ENCODE data around the gene ZNF644.

ZNF644 gene

DNA sequence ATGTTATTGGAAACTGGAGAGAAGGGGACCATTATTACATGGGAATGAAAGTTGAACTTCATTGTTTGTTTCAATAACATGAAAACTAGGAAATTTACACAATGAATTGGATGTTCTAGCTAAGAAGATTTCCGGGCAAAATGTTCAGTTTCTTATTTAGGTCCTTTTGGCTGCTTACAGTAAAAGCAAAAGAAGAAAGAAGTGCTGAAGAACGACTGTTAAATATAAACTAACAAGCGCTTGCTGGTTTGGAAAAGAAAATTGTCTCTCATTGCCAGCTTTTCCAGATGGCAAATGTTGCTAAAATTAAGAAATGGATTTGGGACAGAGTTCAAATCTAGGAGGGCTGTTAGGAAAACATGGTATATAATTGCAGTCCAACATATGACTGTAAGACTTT lies 139.6 kb downstream of the ZNF644 start:
- in situ Hi-C loops (cut with HindIII; ENCODE audit: low pct_ligation_motif_present, low sequenced_read_pairs), result no loop called here
- TF ChIP-seq, protein P1, sequence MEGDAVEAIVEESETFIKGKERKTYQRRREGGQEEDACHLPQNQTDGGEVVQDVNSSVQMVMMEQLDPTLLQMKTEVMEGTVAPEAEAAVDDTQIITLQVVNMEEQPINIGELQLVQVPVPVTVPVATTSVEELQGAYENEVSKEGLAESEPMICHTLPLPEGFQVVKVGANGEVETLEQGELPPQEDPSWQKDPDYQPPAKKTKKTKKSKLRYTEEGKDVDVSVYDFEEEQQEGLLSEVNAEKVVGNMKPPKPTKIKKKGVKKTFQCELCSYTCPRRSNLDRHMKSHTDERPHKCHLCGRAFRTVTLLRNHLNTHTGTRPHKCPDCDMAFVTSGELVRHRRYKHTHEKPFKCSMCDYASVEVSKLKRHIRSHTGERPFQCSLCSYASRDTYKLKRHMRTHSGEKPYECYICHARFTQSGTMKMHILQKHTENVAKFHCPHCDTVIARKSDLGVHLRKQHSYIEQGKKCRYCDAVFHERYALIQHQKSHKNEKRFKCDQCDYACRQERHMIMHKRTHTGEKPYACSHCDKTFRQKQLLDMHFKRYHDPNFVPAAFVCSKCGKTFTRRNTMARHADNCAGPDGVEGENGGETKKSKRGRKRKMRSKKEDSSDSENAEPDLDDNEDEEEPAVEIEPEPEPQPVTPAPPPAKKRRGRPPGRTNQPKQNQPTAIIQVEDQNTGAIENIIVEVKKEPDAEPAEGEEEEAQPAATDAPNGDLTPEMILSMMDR (IDR thresholded peaks at IDR 0.05; ENCODE audit: low read depth, low read length, missing control alignments), result no peak
- DNase-seq, result no peak

DNA sequence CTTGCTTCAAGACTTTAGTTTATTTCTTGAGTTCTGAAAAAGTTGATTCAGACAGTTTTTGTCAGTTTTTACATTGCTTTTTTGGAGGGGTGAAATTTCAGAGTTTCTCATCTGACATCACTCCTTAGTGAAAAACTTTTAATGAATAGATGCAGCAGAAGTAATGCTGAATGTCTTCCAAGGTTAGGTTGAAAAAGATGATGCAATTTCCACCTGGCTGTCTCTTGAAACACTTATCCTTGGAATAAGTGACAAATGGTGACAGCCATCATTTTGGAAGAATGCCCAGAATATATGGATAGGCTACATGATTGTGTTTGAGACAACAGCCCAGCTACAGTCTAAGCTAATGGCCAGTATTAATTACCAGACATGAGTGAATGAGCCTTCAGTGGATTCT lies 140.8 kb downstream of the ZNF644 start:
- Histone ChIP-seq H3K4me3 (ENCODE audit: low read depth, low read length) (no peak overlapping the region), H3K36me3 (replicated peaks) (no peaks in the 10 kb centered on the region), H3K27me3 (replicated peaks) (no peaks in the 10 kb centered on the region), H3K27ac (no peak overlapping the region)
- in situ Hi-C loops (cut with HindIII; ENCODE audit: low pct_ligation_motif_present, low sequenced_read_pairs), result no loop called here
- TF ChIP-seq, protein P1 (IDR thresholded peaks at IDR 0.05; ENCODE audit: low read depth, low read length, missing control alignments), result no peak
- no peak for DNase-seq

More for the DNA sequence above, 139.6 kb downstream of the ZNF644 start:
- H3K27ac ChIP-seq, result no peak overlapping the region
- no peak overlapping the region for H3K4me3 ChIP-seq (ENCODE audit: low read depth, low read length)
- H3K27me3 ChIP-seq (replicated peaks), result no peaks in the 10 kb centered on the region
- no peaks in the 10 kb centered on the region for H3K36me3 ChIP-seq (replicated peaks)

DNA sequence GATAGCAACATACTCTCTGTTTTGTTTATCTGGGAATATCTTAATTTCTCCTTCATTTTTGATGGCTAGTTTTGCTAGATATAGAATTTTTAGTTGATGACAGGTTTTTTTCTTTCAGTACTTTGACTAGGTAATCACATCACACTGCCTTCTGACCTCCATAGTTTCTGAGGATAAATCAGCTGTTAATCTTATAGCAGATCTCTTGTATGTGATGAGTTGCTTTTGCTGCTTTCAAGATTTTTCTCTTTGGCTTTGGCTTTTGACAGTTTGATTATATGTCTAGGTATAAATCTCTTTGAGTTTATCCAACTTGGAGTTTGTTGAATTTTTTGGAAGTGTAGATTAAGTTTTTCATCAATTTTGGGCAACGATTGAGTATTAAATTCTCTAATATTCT lies 142.6 kb downstream of the ZNF644 start:
- Histone ChIP-seq H3K27ac (no peak overlapping the region), H3K36me3 (replicated peaks) (no peaks in the 10 kb centered on the region), H3K4me3 (ENCODE audit: low read depth, low read length) (no peak overlapping the region), H3K27me3 (replicated peaks) (no peaks in the 10 kb centered on the region)
- DNase-seq, result no peak
- in situ Hi-C loops (cut with HindIII; ENCODE audit: low pct_ligation_motif_present, low sequenced_read_pairs), result no loop called here
- TF ChIP-seq, protein P1 (IDR thresholded peaks at IDR 0.05; ENCODE audit: low read depth, low read length, missing control alignments), result no peak

- Histone ChIP-seq H3K27me3 (replicated peaks) (no peaks in the 10 kb centered on the region), H3K27ac (no peak overlapping the region), H3K4me3 (ENCODE audit: low read depth, low read length) (no peak overlapping the region), H3K36me3 (replicated peaks) (no peaks in the 10 kb centered on the region)
- TF ChIP-seq, protein P1 (IDR thresholded peaks at IDR 0.05; ENCODE audit: low read depth, low read length, missing control alignments), result no peak
- DNase-seq, result no peak
- in situ Hi-C loops (cut with HindIII; ENCODE audit: low pct_ligation_motif_present, low sequenced_read_pairs), result no loop called here
Observed at GRCh38 chr1:90876101-90876500, 145.7 kb downstream of the ZNF644 start.

All from brain microvascular endothelial cell (primary cell).